LNCaP clone FGC (cell line): ENCODE results near the gene GGT1.
"Not testable (repeated sequence)": the region's sequence is repeated elsewhere in the genome, so short reads cannot be mapped to it uniquely, and the experiment has no call there.

Experiments
- DNase-seq: peaks from one replicate; pipeline ENCODE4 v3.0.0-alpha.2; 2011; ENCODE audit warnings: low read depth
- H3K4me3 ChIP-seq: 2 replicates; pipeline ENCODE4 v1.5.1; 2011; ENCODE audit warnings: mild to moderate bottlenecking, low read depth, low read length, control low read depth
- CTCF ChIP-seq: IDR thresholded peaks from 2 replicates; pipeline ENCODE4 v1.5.1; 2012; ENCODE audit warnings: mild to moderate bottlenecking; ENCODE audit not compliant: control insufficient read depth, insufficient read depth; ENCODE audit errors: extremely low read depth

Gene GGT1

GRCh38 chr22:24601217-24602104, 1.5 kb upstream of the GGT1 start:
- DNase-seq = peak; percentile 51
- no peak overlapping the region for H3K4me3 ChIP-seq

GRCh38 chr22:24602105-24602749, 766 bp upstream of the GGT1 start:
- not testable (repeated sequence) for H3K4me3 ChIP-seq, DNase-seq

More at GRCh38 chr22:24601217-24602104, 1.5 kb upstream of the GGT1 start:
- TF ChIP-seq CTCF = no peak

GRCh38 chr22:24603770-24604629, 1.0 kb downstream of the GGT1 start:
- not testable (repeated sequence) for DNase-seq, H3K4me3 ChIP-seq

GRCh38 chr22:24606340-24606739, 3.3 kb downstream of the GGT1 start:
- not testable (repeated sequence) for DNase-seq

GRCh38 chr22:24607429-24607983, 4.5 kb downstream of the GGT1 start:
- DNase-seq, H3K4me3 ChIP-seq: not testable (repeated sequence)

More at GRCh38 chr22:24606340-24606739, 3.3 kb downstream of the GGT1 start:
- H3K4me3 ChIP-seq = not testable (repeated sequence)

GRCh38 chr22:24608327-24608726, 5.3 kb downstream of the GGT1 start:
- not testable (repeated sequence) for H3K4me3 ChIP-seq, DNase-seq

- DNase-seq = not testable (repeated sequence)
Measured at GRCh38 chr22:24609888-24610287, 6.9 kb downstream of the GGT1 start.

GRCh38 chr22:24614794-24615193, 11.8 kb downstream of the GGT1 start:
- H3K4me3 ChIP-seq, DNase-seq: not testable (repeated sequence)

More at GRCh38 chr22:24609888-24610287, 6.9 kb downstream of the GGT1 start:
- not testable (repeated sequence) for H3K4me3 ChIP-seq

GRCh38 chr22:24621244-24621643, 18.3 kb downstream of the GGT1 start:
- not testable (repeated sequence) for DNase-seq, H3K4me3 ChIP-seq

- not testable (repeated sequence) for H3K4me3 ChIP-seq, DNase-seq
Measured at GRCh38 chr22:24622596-24622995, 19.6 kb downstream of the GGT1 start.

GRCh38 chr22:24627911-24628310, 24.9 kb downstream of the GGT1 start:
- DNase-seq, H3K4me3 ChIP-seq: not testable (repeated sequence)

GRCh38 chr22:24629069-24629468, 26.1 kb downstream of the GGT1 start:
- TF ChIP-seq CTCF = peak; percentile 18; the same call in 1 of the 2 replicates
- H3K4me3 ChIP-seq, DNase-seq: not testable (repeated sequence)

GRCh38 chr22:24630812-24631427, 27.9 kb downstream of the GGT1 start:
- not testable (repeated sequence) for H3K4me3 ChIP-seq, DNase-seq

- H3K4me3 ChIP-seq, DNase-seq: not testable (repeated sequence)
Measured at GRCh38 chr22:24631430-24632122, 28.6 kb downstream of the GGT1 start.

GRCh38 chr22:24632642-24633041, 29.6 kb downstream of the GGT1 start:
- not testable (repeated sequence) for DNase-seq, H3K4me3 ChIP-seq
